ENCODE data around the gene CCDC192.

DNA sequence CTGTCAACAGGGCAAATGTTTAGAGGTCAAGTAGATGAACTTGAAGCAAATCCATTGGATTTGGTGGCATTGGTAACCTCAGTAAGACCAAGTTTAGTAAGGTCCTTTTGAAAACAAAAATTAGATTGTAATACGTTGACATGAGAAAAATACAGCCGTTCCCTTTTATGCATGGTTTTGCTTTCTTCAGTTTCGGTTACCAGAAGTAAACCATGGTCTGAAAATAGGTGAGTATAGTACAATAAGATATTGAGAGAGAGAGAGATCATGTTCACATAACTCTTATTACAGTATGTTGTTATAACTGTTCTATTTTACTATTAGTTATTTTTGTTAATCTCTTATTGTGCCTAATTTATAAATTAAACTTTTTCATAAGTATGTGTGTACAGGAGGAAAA lies 223.8 kb downstream of the CCDC192 start:
- no peak for TF ChIP-seq POLR2A (IDR thresholded peaks at IDR 0.05)
- TF ChIP-seq EP300 (IDR thresholded peaks at IDR 0.05): no peak

Data from tibial nerve (tissue), 3 donors.